ENCODE measurements around the gene NUB1.

NUB1 gene

DNA sequence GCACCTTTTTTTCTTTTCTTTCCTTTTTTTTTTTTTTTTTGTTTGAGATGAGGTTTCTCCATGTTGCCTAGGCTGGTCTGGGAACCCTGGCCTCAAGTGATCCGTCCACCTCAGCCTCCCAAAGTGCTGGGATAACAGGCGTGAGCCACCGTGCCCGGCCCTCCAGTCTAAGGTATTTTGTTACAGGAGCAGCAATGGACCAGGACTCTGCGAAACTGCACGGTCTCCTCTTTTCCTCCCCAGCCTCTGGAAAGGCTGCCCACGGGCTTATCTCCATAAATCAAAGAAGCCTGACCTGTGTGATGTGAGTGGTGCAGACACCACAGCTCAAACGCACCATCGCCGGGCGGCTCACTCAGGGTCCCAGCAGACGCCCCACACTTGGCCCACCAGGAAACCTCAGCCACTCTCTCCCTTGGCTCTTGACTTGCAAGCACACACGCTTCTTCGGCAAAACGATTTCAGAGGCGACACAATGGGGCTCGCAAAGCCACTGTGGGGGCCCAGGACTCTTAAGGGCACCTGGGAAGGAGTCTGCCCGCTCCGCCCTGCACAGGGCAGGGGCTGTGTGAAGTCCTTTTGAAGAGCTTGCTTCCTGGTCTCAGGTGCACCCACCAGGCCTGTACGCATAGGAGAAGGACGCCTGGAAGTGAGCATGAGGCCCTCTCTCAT lies 47.6 kb downstream of the NUB1 start:
- no peak for DNase-seq (ENCODE audit: low read depth in 2 of 2)

DNA sequence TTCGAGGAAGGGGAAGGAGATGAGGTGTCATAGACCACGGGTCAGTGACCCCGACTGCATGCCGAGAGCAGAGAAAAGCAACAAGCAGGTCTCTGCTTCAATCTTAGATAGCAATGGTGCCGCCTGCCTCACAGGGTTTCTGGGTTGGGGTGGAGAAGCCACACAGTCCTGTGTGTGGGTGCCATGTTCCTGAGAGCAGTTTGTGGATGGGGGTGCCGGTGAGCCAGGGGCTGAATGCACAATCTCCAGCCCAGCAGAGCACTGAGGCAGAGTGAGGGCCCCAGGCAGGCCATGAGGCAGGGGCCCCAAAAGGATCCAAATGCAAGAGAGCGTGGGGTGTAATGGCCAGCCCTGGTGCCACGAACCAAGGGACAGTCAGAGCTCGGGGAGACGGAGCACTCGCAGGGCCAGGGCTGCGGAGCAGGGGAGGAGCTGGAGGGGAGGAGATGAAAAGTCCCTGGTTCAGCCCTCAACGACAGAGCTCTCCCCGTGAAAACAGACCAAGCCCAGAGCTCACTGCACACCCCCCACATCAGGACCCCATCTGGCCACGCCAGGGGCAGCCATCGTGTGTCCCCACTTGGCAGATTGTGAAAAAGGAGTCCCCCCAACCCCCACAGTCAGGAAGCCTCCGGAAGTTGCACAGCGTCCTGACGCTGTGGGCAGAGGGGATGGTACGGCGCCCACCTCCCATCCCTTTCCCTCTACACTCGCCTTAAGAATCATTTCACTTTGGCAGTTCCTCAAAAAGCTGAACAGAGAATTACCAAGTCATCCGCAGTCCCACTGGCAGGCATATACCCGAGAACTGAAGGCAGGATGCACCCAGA lies 48.4 kb downstream of the NUB1 start:
- no peak for DNase-seq (ENCODE audit: low read depth in 2 of 2)

DNA sequence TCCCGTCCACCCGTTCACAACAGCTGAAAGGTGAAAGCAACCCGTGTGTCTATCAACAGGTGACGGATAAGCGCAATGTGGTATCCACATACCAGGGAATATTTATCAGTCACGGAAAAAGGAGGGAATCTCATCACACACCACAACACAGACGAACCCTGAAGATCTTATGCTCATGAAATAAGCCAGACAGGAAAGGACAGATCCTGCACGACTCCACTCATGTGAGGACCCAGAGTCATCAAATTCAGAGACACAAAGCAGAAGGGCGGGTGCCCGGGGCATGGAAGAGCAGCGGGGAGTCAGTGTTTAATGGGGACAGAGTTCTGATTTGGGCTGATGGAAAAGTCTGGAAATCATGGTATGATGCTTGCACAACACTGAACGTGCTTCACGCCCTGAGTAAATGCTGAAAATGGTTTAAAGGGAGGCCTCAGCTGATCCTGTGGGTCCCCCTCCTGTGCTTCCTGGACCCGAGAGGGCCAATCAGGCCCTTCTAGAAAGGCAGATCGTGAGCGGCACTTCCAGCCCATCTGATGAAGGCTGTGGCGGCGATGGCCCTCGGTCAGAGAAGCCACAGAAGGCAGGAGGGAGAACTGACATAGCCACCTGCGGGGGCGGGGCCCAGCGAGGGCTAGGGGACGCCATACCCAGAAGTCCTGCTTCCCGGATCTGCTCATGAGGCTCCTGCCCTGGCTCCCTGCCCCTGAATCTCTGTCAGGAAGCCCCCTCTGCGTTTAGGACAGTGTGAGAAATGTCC lies 49.2 kb downstream of the NUB1 start:
- no peak for DNase-seq (ENCODE audit: low read depth in 2 of 2)

DNA sequence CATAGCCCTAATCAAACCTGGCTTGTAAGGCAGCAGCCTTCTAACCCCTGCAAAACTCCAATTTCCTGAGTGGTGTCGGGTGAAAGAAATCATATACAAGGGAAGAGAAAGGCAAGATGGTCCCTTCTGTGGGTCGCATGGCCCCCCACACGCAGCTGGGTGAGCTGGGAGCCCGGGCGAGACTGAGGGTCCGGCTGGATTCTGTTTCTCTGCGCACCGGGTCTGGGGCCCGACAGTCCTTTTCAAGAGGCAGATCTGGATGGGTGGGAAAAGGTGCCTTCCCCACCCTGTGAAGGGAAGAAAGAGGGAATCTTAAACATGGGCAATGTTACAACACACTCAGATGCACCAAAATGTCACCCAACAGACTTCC lies 49.7 kb downstream of the NUB1 start:
- DNase-seq (ENCODE audit: low read depth in 2 of 2): no peak

DNA sequence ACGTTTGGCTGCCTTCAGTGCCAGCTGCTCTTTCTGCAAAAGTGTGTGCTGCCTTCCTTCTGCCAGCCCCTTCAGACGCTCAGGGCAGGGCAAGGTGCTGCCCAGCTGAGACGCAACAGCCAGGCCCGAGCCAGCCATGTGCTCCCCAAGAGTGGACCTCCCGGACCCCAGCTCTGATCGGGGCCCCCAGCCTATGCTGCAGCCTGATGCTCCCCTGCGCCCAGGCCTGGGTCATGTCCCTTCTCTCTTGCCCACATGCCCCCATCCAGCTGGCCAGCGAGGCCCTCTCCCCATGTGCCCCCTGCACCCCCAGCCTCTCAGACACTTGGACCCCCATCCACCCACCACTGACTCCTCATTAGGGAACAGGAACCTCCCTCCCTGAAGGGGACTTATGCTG lies 50.4 kb downstream of the NUB1 start:
- DNase-seq (ENCODE audit: low read depth in 2 of 2): no peak

DNA sequence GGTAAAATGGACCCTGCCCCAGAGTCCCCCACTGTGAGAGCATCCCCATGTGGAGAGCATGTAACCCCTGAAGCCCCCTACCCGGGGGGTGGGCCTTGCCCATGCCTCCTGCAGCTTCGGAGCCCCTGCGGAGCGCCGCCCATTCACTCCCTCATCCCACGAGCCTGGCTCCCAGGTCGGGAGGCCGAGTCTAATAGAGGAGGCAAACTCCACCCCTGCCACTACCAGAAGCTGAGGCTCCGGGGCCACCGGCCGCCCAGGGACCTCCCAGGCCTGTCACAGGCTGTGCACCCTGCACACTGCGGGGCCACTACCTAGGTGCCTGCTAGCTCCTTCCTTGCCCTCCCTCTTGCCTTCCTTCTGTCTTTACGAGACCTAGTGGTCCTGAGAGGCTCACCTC lies 50.8 kb downstream of the NUB1 start:
- no peak for DNase-seq (ENCODE audit: low read depth in 2 of 2)

DNA sequence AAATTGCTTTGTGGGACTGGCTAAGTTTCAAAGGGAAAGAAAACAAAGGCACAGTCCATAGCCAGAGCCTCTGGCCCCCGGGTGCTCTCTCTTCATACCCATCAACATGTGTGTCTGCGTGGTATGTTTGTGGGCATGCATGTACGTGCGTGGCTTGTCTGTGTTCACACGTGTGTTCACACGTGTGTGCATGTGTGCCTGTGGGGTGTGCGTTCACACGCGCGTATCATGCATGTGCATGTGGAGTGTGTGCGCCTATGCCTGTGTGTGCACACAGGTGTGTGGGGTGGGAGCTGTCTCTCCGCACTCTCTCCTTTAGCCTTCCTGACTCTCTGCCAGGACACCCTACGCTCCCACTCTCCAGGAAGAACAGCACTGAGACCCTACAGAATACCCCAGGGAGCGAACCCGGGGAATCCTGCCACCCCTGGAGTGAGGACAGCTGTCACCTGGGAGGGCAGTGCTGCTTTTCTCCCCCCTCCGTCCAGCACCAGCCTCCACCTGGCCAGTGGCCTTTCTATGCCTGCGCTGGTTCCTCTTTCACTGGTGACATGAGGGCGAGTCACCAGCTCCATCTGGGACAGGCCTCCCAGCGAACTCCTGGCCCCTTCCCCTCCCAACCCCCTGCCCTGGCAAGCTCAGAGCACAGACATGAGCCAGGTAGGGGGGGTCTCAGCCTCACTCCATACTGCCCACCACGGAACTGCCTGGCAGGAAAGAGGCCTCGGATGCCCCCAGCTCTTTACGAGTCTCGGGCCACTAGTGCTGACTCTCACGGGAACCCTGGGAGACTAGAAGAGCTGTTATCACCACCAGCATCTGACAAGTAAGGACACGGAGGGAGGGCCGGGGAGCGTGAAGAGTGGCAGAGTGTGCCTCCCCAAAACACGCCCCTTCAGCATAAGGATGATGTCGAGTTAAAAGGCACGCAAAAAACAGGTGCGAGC lies 51.7 kb downstream of the NUB1 start:
- no peak for DNase-seq (ENCODE audit: low read depth in 2 of 2)

DNA sequence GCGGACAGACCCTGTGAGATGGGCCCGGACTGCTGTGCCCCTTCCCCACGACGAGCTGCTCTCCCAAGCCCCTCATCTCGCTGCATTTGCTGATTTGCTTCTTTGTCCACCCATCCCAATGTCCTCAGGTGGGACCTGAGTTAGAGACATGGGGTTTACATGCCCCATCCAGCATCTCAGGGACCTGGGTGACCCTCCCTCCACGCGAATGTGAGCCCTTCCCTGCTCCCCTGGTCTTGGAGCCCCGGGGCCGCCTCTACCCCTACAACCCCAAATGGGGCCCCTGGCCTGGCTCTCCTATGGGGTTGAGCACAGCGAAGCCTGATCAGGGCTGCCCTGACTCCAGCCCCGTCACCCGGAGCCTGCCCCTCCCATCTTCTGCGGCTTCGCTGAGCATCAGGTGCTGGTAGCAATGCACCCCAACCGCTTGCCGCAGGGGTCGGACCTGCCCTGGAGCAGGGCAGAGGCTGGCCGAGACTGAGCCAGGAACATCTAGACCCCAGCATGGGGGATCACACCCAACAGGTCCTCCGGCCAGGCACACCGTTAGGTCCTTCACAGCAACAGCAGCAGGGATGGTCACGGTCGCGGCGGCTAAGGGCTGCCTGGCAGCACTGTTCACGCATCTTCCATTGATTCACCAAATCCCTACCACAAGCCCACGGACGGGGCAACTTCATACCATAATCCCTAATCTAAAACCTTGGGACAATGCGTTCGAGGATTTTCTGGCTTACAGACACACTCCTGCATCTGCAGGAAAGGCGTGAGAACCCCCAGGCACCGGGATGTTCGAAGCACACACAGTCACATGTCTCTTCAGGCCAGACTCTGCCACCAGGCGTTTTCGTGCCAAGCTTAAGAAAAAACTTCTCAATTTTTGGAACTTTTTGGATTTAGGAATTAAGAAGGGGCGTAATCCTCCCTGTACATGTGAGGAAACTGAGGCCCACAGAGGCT lies 52.7 kb downstream of the NUB1 start:
- DNase-seq (ENCODE audit: low read depth in 2 of 2): no peak

DNA sequence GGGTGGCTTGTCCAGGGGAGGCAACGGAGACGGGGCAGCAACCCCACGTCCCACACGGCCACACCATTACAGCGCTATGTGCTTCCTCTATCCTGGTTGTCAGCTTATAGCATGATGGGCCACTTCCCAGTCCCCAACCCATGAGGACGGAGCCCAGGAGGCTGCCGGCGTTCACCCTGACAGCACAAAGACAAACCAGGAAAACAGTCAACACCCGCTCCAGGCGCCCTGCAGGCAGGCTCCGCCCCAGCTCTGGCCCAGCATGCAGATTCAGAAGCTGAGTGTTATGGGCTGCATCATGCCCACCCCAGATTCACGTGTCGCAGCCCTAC lies 53.4 kb downstream of the NUB1 start:
- no peak for DNase-seq (ENCODE audit: low read depth in 2 of 2)

DNA sequence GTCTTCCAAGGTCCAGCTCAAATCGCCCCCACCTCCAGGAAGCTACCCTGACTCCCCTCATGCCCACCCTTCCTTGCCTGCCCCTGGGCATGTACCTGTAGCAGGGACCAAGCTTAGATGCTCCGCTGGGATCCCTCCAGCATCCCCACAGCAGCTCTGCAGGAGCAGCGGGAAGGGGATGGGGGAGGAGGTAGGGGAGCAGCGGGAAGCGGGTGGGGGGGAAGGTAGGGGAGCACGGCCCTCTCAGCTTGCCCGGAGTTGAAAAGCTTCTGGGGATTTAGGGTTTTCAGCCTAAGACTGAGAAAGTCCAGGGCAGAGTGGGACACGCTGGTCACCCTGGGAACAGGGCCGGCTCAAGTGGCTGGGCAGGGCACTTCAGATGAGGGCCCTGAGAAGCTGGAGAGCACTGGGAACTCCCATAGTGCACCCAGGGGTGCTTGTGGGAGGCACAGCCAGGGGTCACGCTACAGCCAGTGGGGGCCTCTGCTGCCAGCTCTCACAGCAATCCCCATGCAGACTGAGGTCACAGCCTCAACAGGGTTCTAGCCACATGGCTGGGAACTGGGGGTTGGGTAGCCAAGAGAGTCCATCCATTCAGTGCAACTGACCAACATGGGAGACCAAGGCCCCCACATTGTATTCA lies 54.8 kb downstream of the NUB1 start:
- DNase-seq (ENCODE audit: low read depth in 2 of 2): no peak

DNA sequence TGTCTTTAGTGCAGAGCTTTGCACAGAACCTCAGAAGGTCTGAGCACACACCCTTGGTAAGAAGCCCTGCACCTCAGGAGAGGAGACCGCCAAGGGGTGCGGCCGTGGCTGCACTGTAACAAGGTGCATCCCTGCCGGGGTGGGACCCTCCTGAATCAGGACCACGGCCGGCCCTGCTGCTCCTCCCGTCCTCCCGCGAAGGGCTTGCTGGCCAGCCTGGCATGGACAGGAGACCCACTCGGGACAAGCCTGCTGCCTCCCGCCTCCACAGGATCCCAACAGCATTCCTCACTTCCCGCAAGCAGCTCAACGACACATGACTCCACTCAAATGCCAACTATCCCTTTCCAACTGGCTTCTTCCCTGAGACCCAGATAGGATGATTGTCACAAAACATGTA lies 55.4 kb downstream of the NUB1 start:
- DNase-seq (ENCODE audit: low read depth in 2 of 2): no peak

DNA sequence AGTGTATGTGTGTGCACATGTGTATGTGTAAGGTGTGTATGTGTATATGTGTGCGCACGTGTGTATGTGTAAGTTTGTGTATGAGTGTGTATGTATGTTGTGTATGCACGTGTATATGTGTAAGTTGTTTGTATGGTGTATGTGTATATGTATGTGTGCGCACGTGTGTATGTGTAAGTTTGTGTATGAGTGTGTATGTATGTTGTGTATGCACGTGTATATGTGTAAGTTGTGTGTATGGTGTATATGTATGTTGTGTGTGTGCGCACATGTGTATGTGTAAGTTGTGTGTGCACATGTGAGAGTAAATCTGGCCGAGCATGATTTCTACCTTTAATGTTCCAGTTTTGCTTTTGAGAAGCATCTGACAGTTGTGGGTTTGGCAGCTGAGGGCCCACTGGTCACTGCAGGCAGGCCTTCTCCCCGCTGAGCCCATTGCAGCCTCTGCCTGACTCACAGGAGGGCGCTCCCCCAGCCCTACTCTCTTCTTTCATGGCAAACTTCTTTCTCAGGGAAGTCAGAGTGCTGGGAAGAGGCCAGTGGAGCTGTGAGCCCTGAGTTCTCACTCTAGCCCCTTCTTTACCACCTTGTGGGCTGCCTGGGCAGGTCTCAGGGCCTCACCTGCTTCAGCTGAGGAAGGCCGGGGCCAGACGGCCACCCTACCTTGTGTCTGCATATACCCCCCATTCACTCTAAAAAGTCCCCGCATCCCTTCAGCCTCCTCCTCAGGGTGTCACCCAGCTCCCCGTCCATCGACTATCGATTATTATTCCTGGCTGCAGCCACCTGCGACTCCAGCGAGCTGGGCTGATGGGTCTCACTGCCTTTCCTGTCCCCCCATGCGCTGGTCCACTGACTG lies 57.1 kb downstream of the NUB1 start:
- DNase-seq (ENCODE audit: low read depth in 2 of 2): no peak

DNA sequence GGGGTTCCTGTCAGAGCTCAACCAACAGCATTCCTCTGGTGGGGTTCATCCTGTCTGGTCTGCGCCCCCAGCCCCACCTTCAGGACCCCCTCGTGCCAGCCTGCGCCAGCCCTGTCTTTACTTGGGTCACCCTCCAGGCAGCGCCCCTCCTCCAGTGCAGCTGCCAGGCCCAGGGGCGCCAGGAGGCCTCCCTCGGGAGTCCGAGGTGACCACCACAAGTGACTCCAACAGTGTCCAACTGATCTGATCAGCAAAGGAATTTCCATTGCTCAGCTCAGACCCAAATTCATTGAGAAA lies 57.6 kb downstream of the NUB1 start:
- no peak for DNase-seq (ENCODE audit: low read depth in 2 of 2)

DNA sequence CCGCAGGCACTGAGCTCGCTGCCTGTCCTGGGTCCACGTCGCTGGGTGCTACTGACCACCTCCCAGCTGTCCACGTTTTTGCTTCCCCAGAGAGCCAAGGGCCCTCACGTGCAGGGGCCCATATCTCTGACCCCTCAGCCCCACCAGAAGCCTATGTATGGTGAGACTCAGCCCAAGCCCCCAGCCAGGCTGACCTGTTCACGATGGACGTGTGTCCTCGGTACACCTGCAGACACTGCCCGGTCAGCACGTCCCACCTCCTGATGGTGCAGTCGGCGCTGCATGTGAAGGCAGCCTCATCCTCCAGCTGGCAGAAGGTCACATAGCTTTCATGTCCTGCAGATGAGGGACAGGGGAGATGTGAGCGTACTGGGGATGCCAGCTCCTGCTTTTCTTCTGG lies 58.3 kb downstream of the NUB1 start:
- no peak for DNase-seq (ENCODE audit: low read depth in 2 of 2)

DNA sequence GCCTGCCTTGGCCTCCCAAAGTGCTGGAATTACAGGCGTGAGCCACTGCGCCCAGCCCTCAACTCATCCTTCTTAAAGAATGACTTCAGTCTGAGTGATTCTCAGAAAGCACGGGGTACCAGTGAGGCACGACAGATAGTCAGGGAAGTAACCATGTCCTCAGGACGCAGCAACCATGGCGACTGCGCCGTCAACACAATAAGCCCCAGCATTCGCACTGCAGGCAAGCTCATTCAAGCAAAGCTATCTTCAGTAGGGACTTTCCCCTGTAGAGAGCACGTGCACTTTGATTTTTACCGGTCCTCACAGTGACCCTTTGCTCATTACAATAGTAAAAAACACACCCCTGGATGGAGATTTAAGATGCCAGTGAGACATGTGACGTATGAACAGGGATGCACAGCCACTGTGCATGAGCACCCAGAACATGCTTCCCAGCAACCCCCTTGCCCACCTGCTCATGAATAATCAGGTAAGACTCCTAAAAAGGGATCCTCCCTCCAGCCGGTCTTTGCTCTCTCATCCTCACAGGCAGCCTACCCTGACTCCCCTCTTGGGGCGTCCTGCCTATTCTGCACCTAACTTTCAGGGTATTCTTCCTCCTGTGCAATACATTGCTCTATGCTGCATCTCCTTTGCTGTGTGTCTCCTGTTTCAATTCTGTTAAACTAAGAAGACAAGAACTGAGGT lies 59.2 kb downstream of the NUB1 start:
- DNase-seq (ENCODE audit: low read depth in 2 of 2): no peak

DNA sequence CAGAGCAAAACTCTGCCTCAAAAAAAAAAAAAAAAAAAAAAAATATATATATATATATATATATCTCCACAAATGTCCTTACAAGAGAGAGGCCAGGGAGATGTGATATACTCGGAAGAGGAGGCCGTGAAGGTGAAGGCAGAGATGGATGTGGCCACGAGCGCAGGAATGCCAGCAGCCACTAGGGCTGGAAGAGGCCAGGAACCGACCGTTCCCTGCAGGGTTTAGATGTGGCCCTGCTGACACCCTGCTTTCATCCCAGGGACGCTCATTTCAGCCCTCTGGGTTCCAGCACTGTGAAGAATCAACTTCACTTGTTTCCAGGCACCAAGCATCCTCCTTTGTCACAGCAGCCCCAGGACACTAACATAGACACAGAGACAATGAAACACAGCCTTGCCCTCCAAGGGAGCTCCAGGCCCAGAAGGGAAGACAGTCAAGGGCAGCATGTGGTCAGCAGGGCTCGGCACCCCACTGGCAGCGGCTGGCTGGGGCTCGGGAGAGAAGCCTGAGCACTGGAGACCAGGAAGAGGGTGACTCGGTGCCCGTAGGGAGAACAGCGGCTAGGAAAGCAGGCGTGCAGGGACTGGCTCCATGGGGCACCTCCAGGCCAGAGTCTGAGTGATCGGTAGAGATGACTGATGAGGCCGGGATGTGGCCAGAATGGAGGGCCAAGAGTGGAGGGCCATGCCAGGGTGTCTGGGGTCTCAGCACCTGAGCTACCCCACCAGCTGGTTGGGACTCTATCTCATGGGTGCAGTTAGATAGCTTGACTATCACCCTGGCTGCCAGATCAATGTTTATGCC lies 60.6 kb downstream of the NUB1 start:
- no peak for DNase-seq (ENCODE audit: low read depth in 2 of 2)

DNA sequence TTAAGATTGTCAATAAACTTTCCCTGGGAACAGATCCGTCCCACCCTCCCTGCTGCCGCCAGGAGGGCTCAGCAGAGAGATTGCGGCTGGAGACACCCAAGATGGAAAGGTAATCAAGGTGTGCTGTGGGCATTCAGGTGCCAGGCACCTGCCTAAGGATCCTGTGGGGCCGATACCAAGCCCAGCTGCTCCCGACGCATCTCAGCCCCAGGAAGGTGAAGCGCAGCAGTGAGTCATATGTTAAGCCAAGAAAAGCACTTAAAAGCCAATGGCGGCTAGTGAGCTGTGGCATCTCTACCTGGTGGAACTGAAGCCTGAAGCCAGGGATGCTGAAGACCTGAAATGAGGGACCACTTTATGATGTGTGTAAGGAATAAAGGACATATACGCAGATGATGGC lies 62.2 kb downstream of the NUB1 start:
- no peak for DNase-seq (ENCODE audit: low read depth in 2 of 2)
